ENCODE measurements around the gene AGTRAP. TPM values are rescaled to one million over a fixed set of nuclear protein-coding genes. Genes with fewer than 3 reads are reported as not detected.

The AGTRAP gene
- total and polyA plus RNA-seq, 2 experiments from 2014 or later = 34.2 to 71.9 TPM

- Histone ChIP-seq H2AFZ (no peak overlapping the region), H3K4me3 (no peak overlapping the region), H3K4me2 (peak overlapping the region; percentile 80), H3K4me1 (ENCODE audit: insufficient read depth) (peaks cover 27% of the 10 kb centered on the region), H3K36me3 (replicated peaks; ENCODE audit: insufficient read depth, low read depth) (no peaks in the 10 kb centered on the region), H3K27me3 (no peaks in the 10 kb centered on the region), H4K20me1 (ENCODE audit: insufficient read depth, poor library complexity, severe bottlenecking) (no peaks in the 10 kb centered on the region), H3K9me3 (ENCODE audit: low read depth) (no peaks in the 10 kb centered on the region), H3K79me2 (no peaks in the 10 kb centered on the region), H3K27ac (no peak overlapping the region), H3K9me2 (replicated peaks; ENCODE audit: insufficient read depth) (no peaks in the 10 kb centered on the region)
- no peak for TF ChIP-seq EZH2 (IDR thresholded peaks at IDR 0.05; ENCODE audit: borderline replicate concordance)
- TF ChIP-seq EZH2phosphoT487 (IDR thresholded peaks at IDR 0.05; ENCODE audit: low read depth, severe bottlenecking, unreplicated experiment) = no peak
- no peak for TF ChIP-seq CTCF (IDR thresholded peaks at IDR 0.05; ENCODE audit: poor library complexity)
- no peak for DNase-seq (ENCODE audit: low spot score)
- 80% methylated on average over 21 of the region's 21 CpGs for WGBS (ENCODE audit: low lambda C conversion rate, missing lambda C conversion rate)
Measured at GRCh38 chr1:11784256-11784992, 48.5 kb downstream of the AGTRAP start.

- H2AFZ ChIP-seq = no peak overlapping the region
- no peak overlapping the region for H3K4me3 ChIP-seq
- peaks cover 27% of the 10 kb centered on the region for H3K4me1 ChIP-seq (ENCODE audit: insufficient read depth)
- no peaks in the 10 kb centered on the region for H3K79me2 ChIP-seq
- no peak overlapping the region for H3K27ac ChIP-seq
- no peaks in the 10 kb centered on the region for H3K27me3 ChIP-seq
- H4K20me1 ChIP-seq (ENCODE audit: insufficient read depth, poor library complexity, severe bottlenecking) = no peaks in the 10 kb centered on the region
- DNase-seq (ENCODE audit: low spot score) = peak; percentile 79
- 17% methylated on average over 27 of the region's 30 CpGs for WGBS (ENCODE audit: low lambda C conversion rate, missing lambda C conversion rate)
- peak overlapping the region; percentile 80 for H3K4me2 ChIP-seq
- TF ChIP-seq EZH2phosphoT487 (IDR thresholded peaks at IDR 0.05; ENCODE audit: low read depth, severe bottlenecking, unreplicated experiment) (no peak), CTCF (IDR thresholded peaks at IDR 0.05; ENCODE audit: poor library complexity) (peak; percentile 86)
- no peaks in the 10 kb centered on the region for H3K36me3 ChIP-seq (replicated peaks; ENCODE audit: insufficient read depth, low read depth)
- H3K9me2 ChIP-seq (replicated peaks; ENCODE audit: insufficient read depth) = no peaks in the 10 kb centered on the region
- H3K9me3 ChIP-seq (ENCODE audit: low read depth) = no peaks in the 10 kb centered on the region
Measured at GRCh38 chr1:11784993-11785769, 49.2 kb downstream of the AGTRAP start.

GRCh38 chr1:11786168-11786567 is 50.2 kb downstream of the AGTRAP start:
- no peaks in the 10 kb centered on the region for H3K9me2 ChIP-seq (replicated peaks; ENCODE audit: insufficient read depth)
- H3K4me1 ChIP-seq (ENCODE audit: insufficient read depth) = peaks cover 34% of the 10 kb centered on the region
- H4K20me1 ChIP-seq (ENCODE audit: insufficient read depth, poor library complexity, severe bottlenecking) = no peaks in the 10 kb centered on the region
- H2AFZ ChIP-seq = no peak overlapping the region
- H3K27me3 ChIP-seq = no peaks in the 10 kb centered on the region
- TF ChIP-seq CTCF (IDR thresholded peaks at IDR 0.05; ENCODE audit: poor library complexity) (no peak), EZH2 (IDR thresholded peaks at IDR 0.05; ENCODE audit: borderline replicate concordance) (no peak), EZH2phosphoT487 (IDR thresholded peaks at IDR 0.05; ENCODE audit: low read depth, severe bottlenecking, unreplicated experiment) (no peak)
- no peaks in the 10 kb centered on the region for H3K9me3 ChIP-seq (ENCODE audit: low read depth)
- H3K27ac ChIP-seq = no peak overlapping the region
- H3K4me2 ChIP-seq = no peak overlapping the region
- H3K79me2 ChIP-seq = no peaks in the 10 kb centered on the region
- DNase-seq (ENCODE audit: low spot score) = no peak
- H3K4me3 ChIP-seq = no peak overlapping the region
- 67% methylated on average over 5 of the region's 5 CpGs for WGBS (ENCODE audit: low lambda C conversion rate, missing lambda C conversion rate)
- no peaks in the 10 kb centered on the region for H3K36me3 ChIP-seq (replicated peaks; ENCODE audit: insufficient read depth, low read depth)

Data from hepatocyte (in vitro differentiated cells).